Measurements from ENCODE around the gene MYO9B.
"Not testable (repeated sequence)": the region's sequence is repeated elsewhere in the genome, so short reads cannot be mapped to it uniquely, and the experiment has no call there.

The MYO9B gene

DNA sequence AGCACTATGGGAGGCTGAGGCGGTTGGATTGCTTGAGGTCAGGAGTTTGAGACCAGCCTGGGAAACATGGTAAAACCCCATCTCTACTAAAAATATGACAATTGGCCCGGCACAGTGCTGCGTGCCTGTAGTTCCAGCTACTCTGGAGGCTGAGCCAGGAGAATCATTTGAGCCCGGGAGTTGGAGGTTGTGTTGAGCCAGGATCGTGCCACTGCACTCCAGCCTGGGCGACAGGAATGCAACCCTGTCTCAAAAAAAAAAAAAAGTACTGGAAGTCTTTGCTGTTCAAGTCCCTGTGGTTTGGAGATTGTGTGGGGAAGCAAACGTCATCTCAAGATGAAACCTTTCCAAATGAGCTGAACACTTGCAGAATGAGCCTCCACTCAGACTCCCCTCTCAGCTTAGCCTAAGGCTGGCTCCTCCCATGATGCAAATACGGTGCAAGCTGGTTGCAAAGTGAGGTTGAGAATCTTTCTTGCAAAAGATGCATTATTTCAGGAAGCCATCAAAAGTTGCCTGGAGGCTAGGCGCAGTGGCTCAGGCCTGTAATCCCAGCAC, 46.2 kb downstream of the MYO9B start:
- no peak for DNase-seq

DNA sequence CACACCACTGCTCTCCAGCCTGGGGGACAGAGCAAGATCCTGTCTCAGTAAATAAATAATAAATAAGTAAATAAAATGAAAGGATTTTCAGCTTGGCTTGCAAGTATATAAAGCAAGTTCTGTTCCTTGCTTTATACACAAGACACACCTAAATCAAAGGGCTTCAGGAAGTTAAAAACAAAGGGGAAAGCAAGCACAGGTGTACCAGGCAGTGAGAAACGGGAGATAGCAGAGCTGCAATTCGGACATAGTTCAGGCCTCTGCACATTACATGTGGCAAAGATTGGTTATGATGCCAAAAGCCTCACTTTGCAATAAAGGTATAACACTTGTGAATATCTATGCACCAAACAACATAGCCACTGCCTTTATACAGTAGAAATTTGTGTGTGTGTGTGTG, 47.5 kb downstream of the MYO9B start:
- no peak for DNase-seq

DNA sequence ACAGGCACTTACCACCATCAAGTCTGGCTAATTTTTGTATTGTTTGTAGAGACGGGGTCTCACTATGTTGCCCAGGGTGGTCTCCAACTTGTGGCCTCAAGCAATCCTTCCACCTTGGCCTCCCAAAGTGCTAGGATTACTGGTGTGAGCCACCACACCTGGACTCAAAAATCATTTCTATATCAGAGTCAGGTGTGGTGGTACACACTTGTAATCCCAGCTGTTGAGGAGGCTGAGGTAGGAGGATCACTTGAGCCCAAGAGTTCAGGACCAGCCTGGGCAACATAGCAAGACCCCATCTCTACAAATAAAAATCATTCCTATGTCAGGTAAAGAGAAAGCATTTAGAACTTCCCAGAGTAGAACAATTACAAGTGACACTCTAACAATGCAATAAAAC, 48.4 kb downstream of the MYO9B start:
- no peak for DNase-seq

DNA sequence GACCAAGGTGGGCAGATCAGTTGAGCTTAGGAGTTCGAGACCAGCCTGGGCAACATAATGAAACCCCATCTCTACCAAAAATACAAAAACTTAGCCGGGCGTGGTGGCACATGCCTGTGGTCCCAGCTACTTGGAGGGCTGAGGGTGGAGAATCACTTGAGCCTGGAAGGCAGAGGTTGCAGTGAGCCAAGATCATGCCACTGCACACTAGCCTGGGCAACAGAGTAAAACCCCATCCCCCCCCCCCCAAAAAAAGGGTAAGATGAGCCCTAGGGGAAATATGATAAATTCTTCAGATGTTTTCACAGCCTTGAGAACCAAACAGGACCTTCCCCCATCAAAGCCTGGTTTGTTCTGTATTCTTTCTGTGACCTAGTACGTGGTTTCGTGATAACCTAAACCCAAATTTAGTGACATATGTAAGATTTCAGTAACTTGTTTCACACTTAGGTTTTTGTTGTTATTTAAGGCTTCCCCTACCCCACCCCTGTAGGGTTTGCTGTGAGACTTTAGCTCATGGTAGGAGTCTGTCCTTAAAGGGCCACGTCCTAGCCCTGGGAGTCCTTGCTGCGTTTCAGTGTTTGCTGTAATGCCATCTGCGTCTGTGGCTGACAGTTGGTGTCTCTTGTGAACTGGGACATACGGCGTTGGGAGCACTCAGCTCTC, 49.6 kb downstream of the MYO9B start:
- DNase-seq: no peak

DNA sequence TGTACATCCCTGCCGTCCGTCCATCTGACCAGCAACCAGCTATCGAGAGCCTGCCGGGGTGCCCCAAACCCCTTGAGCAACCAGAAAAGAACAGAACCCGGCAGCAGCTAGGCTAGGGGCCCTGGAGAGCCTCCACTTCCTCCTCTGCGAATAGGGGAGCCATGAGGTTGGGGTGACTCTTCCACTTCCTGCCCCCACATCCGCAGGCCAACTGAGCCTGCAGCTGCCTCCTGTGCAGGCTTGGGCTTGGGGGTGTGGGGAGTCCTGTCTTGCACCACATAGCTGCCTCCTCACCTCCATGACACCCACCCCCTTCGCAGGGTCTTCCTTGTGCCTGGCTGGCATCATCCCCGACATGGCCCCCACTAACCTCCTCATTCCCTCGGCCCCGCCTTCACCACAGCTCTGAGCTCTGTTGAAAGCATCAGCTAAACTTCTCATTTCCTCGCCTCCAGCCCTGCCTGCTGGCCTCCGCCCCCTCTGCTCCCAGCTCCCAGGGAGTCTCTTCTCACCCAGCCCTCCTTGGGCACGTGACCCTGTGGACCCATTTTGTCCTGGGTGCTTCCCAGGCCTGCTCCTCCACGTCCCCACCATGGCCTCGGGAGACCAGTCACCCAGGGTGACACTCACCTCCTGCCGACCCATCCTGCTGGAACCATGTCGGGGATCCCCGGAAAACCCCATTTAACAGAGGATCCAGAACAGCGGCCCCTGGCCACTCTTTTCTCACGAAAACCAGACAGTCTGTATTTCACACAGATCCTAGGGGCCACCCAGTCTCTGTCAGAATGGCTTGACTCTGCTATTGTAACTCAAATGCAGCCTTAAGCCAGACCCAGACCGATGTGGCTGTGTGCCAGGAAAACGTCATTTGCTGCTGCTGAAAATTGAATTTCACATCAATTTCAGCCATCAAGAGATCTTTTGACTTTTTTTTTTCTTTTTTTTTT, 50.4 kb downstream of the MYO9B start:
- no peak for DNase-seq

DNA sequence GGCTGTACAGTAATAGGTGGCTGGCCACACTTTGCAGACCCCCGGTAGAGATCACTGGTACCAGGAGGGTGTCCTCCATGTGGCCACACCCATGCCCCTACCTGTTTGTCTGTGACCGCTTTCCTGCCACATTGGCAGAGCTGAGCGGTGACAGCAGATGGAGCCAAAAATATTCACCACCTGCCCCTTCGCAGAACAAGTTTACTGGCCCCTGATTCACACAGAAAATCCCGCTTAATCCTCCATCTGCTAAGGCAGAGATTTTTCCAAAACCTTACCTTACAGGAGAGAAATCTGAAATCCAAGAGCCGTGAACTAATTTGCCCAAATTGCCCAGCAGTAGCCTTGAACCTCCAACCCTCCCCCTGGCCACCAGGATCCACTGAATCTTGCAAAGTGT, 52.1 kb downstream of the MYO9B start:
- DNase-seq: no peak

- no peak for DNase-seq
These were observed 52.8 kb downstream of the MYO9B start for GRCh38 chr19:17128403-17128802.

GRCh38 chr19:17128820-17129219, 53.2 kb downstream of the MYO9B start:
- DNase-seq: no peak

GRCh38 chr19:17129377-17129776, 53.8 kb downstream of the MYO9B start:
- DNase-seq: no peak

DNA sequence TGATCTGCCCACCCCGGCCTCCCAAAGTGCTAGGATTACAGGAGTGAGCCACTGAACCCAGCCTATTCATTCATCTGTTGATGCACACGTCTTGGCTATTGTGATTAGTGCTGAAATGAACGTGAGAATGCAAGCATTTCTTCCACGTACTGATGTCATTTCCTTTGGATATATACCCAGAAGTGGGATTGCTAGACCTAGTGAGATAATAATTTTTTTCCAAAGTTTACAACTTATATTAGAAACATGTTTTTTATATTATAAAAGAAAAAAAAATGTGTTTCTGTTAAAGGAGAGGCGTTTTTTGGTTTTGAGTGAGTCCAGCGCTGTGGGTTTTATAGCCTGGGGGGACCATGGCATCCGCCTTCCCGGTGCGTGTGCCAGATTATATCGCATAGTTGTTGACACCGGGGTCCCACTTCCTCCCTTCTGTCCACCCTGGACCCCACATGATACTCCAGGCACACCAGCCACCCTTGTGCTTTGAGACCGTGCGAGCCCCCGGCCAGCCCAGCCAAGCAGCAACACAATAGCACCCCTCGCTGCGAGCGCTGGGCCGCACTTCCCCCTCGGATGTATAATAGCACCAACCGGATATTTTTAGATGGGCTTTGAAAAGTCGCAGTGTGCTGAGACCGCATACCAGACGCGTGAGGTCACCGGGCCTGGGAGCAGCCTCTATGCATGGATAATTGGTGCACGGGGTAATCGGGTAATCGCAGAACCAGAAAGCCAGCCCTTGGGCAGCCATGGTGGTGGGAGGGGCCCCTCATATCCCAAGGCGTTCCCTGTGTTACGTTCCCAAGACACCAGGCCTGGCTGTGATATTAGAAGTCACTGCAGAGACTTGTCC, 59.6 kb downstream of the MYO9B start:
- no peak for DNase-seq

GRCh38 chr19:17136021-17136420, 60.4 kb downstream of the MYO9B start:
- DNase-seq: no peak

DNA sequence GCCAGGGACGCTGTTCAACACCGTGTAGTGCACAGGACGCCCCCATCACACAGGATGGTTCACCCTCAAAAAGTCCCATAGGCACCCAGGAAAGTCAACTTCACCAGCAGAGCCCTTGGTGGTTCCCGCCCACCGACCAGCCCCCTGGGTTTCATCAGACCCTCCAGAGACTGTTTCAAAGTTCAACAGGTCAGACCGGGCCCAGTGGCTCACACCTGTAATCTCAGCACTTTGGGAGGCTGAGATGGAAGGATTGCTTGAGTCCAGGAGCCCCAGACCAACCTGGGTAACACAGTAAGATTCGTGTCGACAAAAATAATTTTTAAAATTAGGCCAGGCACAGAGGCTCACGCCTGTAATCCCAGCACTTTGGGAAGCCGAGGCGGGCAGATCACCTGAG, 61.0 kb downstream of the MYO9B start:
- DNase-seq: no peak

DNA sequence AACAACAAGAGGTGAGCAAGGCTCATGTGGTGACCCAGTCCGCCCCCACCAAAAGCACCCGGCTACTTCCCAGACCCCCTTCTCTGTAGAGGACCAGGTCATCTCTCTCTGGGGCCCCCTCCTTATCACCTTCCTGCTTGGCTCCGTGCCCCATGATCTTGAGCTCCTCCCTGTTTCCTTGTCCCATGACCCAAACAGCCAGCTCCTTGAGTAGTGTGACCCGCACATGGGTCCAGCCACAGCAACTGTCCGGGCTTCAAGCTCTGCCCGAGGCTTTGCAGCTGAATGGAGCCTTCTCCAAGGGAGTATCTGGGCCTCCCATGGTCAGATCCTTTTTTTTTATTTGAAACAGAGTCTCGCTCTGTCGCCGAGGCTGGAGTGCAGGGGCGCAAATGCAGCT, 61.8 kb downstream of the MYO9B start:
- no peak for DNase-seq

DNA sequence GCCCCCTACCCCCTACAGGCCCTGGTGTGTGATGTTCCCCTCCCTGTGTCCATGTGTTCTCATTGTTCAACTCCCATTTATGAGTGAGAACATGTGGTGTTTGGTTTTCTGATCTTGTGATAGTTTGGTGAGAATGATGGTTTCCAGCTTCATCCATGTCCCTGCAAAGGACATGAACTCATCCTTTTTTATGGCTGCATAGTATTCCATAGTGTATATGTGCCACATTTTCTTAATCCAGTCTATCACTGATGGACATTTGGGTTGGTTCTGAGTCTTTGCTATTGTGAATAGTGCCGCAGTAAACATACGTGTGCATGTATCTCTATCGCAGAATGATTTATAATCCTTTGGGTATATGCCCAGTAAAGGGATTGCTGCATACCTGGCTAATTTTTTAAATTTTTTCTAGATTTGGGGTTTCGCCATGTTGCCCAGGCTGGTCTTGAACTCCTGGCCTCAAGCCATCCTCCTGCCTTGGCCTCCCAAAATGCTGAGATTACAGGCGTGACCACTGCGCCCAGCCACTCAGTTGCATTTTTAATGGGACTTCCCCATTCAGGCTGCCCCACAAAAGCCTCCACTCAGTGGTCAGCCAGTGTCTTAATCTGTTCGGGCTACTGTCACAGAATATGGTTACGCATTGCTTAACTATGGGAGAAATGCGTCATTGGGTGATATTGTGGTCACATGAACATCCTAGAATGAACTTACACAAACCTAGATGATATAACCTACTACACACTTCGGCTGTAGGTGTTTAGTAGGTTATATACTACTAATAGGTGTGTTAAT, 62.7 kb downstream of the MYO9B start:
- DNase-seq: not testable (repeated sequence)

GRCh38 chr19:17138937-17139598, 63.5 kb downstream of the MYO9B start:
- no peak for DNase-seq

GRCh38 chr19:17144771-17145170, 69.2 kb downstream of the MYO9B start:
- not testable (repeated sequence) for DNase-seq

GRCh38 chr19:17145546-17146497, 70.2 kb downstream of the MYO9B start:
- DNase-seq: no peak

DNA sequence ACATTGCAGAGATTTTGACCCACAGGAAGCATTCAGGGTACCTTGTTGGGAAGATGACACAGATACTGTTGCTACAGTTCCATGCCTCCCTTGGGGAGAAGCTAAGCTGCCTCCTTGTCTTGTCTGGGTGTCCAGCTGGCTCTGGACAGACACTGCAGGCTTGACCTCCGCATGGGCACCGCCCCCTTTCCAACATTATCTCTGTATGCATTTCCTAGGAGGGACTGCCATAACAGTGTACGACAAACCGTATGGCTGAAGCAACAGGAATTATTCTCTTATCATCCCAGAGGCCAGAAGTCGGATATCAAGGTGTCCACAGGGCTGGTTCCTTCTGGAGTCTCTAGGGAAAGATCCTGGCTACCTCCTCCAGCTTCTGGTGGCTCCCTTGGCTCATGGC, 72.6 kb downstream of the MYO9B start:
- DNase-seq: no peak

GRCh38 chr19:17149393-17150135, 74.0 kb downstream of the MYO9B start:
- DNase-seq: no peak

GRCh38 chr19:17153996-17154395, 78.4 kb downstream of the MYO9B start:
- no peak for DNase-seq
